ENCODE measurements around the gene ST7.

The ST7 gene

DNA sequence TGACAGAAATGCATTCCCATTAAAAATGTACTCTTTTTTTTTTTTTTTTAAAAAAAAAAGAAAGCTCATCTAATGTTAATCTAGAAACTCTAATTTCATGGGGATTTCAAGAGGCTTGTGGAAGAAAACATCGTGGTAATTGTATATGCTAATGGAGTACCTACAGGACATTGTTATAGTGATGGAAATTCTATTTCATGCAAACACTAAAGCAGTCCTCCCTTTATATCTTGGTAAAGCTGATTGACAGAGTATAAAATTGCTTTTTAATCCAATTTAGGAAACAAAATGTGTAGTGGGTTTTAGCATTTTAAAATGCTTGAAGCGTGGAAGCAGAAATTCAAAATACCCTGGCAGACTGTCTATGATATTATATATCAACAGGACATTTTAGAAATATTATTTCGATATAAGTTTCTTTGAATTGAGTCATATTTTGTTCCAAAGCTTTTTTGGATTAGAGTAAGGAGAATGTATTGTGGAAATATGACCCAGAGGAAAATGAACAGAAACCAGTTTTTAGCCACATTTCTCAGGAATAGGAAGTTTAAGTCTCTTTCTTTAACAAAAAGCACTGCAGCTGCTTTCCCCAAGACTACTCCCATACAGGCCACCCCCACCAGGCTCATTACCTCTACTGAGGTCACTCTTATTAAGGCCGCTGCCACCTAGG lies 247.6 kb downstream of the ST7 start:
- DNase-seq, result no peak

DNA sequence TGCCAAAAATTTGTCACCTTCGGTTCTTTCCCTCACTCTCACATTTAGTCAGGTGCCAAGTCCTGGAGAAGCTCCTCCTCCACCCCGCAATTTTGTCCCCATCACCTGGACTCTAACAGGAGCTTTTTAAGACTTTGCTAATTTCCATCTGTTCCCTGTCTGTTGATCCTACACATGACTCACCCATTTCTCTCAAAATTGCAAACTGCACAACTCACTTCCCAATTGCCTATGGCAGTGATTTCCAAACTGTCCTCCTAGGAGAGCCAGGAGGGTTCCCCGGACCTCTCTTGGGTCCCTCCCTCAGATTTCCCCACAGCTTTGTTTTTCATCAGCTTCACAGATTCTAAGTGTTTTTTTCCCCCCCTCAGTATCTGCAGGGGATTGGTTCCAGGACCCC lies 249.2 kb downstream of the ST7 start:
- DNase-seq, result no peak

DNA sequence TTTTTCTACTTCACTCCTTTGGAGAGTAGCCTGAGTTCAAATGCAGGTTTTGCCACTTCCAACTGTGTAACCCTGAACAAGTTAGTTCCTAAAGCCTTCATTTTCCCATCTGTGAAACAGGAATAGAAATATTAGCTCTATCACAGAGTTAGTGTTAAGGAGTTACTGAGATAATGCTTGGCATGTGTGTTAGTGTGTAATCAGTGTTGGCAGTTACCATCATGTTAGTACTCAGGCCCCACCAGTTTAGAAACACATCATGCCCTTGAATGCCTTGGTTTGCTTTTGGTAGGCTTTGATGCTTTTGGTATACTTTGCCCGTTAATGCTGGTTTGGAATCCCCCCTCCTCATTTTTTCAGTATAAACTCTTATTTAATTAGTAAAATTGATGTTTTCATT lies 249.9 kb downstream of the ST7 start:
- no peak for DNase-seq

DNA sequence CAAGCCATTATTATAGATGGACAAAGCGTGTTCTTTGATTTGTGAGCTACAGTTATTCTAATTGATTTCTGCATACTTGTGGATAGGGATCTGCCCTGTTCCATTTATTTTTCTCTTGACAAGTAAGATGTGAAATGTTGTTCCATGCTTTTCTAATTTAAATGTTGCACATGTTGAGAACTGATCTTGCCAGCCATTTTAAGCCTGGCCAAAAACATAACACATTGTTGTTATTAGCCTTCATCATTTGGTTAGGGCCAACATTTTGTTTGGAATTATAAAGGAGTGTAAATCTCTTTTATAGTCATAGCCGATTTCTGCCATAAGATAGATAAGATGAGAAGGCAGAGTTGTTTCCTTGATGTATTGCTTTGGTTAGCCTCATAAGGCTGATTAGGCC lies 252.6 kb downstream of the ST7 start:
- no peak for DNase-seq

DNA sequence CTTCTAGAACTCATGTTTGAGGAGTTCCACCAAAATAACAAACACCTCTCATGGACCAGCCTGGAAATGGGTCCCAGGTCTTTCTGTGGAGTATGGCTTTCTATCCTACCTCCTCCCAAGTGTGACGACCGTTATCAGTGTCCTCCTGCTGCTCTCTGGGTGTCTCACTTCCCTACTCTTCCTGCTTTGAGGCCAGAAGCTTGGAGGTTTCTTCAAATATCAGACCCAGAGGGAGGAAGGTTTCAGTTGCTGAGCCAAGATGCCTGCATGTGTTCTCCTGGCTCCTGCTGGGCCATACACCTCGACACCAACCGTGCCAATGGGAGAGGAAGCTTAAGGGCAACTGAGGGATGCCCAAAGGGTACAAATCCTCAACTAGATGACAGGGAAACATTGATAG lies 255.0 kb downstream of the ST7 start:
- DNase-seq, result no peak

DNA sequence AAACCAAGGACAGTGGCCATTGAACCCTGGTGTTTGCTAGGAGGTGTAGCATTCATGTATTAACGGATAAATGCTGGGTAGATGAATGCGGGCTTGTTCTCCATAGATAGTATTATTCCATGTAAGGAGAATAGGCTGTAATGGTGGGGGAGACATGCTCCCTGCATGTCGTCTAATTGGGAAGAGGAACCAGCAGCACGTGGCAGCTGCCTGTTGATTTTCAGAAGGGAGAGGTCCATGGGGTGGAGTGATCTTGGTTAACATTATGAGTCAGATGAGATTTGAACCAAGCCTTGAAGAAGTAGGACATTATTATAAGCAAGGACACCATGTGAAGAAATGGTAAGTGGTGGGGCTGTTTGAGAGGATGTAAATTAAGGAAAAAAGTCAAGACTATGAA lies 257.1 kb downstream of the ST7 start:
- no peak for DNase-seq

DNA sequence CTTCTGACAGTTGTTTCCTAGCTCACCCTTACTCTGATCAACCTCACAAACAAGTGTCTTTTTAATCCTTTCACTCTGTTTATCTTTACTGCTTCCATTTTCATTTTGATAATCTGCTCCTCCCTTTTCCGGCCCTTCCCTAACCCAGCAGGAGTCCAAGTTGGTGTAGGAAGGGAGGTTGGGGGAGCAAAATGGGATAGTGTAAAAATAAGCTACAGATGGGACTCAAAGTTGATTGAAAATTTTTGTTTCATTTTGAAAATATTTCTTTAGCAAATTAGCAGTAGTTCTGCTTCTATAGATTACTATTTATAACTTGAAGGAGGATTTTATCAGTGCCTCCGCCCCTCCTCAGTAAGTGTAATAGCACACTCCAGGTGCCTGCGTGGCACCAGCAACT lies 257.6 kb downstream of the ST7 start:
- DNase-seq, result no peak

DNA sequence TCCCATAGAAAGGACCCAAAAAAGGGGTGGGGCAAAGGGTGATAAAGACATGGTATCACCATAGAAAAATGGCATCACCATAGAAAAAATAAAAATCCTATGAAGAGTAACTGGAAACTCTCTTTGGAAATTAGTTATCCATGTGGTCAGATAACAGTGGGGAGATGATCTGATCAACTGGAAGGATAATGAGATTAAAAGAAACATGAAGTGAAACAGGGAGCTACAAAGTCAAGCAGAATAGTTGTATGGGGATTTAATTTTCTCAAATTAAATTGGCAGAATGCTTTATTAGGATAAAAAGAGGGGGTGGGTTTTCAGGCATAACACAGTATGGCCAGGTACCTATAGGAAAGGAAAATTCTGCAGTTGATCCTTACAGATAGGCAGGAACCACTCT lies 258.3 kb downstream of the ST7 start:
- DNase-seq, result no peak

DNA sequence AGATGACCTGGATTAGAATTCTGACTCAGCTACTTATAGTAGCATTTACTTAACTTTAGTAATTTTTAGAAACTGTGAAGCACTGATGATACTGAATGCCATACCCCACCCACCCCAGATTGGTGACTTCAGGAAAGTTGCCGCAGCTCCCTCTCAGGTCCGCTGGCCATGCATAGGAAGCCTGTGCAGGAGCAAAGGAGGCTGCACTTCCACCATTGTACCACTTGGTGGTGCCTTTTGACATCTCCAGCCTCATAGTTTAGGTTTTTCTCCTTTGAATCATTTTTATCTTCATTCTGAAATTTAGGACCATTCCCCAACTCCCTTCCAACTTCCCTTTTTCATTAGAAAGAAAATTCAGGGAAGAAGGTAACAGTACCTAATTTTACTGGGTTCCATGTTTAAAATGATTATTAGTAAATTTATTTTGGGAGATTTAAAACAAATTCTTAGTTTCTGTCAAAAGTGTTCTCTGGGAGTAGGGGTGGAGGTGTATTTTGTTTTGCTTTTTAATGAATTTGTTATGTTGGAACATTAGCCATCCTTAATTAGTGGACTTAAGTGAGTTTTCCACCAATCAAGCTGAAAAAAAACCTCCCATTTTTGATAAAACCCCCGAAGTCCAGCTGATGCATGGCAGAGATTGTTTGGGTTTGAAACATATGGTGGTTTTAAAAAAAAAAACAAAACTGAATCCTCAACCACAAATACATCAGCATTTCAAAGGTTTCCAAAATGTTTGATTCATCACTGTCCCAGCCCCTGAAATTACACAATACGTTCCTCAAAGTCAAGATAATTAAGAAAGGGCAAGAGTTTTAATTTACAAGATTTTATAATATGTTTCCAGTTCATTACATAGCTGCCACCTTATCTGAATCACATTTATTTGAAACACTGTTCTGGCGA lies 259.9 kb downstream of the ST7 start:
- peak; percentile 16 to 77 for DNase-seq

DNA sequence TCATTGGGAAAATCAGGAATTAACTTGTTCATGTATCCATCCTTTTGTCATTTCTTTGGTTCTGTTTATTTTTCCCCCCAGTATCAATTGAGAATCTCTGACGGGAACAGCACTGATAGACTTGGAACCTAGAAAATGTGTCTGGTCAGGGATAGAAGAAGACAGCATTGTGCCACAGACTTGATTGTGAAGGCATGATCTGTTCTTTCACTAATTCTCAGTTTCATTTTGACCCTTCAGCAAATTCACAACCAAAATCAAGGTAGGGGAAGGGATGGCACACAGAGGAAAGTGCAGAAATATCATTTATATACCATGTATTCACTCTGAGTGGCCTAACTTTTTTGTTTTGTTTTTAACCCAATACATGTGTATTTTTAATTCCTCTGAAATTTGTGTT lies 262.7 kb downstream of the ST7 start:
- no peak for DNase-seq

DNA sequence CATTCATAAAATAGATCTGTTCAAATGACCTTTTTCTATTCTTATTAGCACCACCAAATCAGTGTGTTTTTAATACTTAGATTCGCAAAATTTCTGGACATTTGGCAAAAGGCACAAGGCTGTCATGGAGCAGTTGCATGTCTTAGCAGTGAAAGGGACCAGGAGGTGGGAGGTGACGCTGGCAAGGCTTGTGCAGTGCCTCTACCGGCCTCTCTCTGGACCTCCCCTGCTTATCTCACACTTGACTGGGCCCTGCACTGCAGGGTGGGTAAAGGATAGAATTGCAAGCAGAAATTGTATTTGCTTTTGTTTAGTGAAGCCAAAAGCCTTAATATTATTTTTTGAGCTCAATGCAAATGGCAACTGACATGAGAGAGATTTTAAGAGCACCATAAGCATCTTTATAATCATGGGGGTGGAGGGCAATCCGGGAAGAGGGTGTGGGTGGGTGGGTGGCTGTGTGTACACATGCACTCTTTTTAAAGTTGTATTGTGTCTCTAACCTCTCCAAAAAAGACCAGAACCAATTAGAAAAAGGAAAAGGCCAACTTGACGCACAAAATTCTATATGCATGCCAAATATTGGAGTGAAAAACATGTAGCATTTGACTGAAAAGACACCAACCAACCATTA lies 263.3 kb downstream of the ST7 start:
- DNase-seq, result no peak

DNA sequence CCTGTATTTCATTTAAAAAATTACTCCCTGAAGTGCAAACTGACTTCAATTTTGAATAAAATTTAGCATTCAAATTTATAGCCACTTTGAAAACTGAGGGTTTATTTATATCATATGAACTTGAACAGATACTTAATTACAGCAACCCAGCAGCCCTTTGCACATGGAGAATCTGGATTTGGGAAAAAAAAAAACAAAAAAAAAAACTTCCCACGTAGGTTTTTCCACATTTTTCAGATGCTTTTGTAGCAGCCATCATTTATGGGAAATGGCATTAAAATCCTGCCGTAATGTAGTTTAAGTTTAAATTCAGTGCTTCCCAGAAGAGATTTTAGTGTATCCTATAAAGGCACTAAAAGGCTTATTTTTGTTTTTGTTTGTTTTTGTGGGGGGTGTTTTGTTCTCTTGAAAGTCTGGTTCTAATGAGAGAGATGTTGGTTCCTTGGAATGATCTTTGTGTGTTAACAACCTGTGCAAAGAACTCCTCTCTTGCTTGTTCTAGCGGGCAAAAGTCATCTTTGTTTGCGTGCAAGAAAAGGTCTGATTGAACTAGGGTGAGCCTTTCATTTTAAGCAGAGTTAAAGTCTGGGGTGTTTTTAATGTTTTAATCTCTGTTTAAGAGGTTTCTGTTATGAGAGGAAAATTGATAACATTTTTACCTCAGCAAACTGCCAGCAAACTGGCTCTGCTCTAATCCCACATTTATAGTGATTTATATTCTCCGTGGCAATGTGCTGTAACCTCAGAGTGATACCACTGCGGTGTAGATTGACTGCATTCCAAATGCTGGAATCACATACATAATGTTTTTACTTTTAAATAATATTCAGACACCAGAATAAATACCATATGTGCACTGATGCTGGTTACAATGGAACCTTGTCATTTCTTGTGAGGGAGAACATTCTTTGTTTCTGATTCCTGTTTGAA lies 264.1 kb downstream of the ST7 start:
- peak in 1 of 2 experiments; percentile 9 for DNase-seq

DNA sequence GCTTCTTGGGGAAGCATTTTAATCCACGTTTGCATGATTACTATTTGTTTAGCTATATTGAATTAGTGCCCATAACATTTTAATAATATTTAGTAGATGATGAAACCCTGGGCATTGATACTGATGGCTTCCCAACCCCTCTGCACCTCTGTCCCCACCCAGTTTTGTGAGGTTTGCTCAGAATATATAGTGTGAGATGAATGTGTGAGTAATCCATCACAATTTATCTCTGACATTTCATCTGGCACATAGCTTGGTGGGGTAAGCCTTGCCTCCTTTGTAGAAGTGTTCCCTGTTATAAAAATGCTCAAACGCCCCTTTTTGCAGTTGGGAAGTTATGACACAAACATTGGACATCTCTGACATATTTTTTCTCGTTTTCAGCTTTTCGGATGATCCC lies 265.4 kb downstream of the ST7 start:
- no peak for DNase-seq

DNA sequence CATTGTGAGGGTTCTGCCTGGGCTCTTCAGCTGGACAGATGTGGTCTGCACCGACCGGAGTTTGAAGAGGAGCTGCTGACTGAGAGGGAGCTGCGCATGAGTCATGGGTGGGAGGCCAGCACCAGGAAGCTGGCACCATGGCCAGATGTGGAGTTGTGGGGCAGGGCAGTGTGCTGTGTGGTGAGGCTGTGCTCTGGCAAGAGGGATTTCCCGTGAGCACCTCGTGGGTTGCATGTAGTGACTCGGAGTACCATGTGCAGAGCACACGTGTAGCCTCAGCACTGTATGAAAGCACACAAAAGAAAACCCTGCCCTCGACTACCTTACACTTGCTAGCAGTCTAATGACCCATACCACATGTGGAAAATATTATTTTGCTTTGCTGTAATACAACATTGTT lies 266.2 kb downstream of the ST7 start:
- DNase-seq, result no peak

DNA sequence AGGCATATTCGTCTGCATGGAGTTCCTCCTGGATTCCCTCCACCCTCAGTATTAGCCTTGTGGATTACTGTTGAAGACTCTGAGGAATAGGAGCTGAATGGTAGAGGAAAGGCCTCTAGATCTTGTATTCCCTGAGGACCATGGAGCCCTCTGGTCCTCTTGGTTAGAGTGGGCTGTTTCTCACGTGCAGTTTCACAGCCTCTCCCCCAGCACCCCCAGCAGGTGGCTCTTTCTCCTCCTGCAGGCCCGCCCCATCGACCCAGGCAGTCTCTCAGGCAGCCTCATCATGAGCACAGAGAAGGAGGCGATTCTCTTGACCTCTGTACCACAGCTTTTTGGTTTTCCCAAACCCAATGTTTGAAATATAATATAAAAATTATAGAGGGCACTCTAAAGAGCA lies 267.5 kb downstream of the ST7 start:
- DNase-seq, result no peak

DNA sequence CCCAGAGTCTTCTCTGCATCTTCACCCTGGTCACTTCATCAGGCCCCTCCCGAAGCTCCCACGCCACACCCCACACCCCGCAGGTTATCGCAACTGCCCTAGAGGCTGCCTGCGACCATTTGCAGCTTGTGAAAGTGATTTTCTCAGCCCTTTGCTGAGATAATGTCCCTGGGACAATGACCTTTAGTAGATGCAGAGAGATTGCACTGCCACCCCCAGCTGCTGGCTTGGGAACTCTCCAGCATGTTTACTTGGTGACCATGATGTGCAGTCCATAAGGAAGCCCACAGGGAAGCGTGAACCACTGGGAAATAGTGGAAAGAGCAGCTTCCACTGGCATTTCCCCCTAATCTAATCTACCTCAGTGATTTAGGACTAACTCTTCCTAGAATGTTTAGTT lies 272.2 kb downstream of the ST7 start:
- DNase-seq, result no peak

DNA sequence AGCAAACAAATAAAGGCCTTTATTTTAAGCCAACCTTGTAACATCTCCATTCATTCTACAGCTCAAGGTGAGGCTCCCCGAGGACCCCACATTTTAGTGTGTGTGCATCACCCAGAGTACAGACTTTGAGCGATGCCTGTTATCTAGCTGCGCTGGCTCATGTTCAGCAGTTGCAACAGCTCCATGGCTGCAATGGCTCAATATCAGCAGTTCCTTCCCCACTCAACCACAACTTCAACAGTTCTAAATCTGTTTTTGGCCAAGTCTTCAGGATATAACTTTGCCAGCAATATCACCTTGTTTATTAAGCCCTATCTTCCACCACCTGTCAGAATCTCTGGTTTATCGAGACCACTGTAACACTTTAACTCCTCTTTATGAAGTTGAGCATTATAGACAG lies 273.8 kb downstream of the ST7 start:
- DNase-seq, result no peak

DNA sequence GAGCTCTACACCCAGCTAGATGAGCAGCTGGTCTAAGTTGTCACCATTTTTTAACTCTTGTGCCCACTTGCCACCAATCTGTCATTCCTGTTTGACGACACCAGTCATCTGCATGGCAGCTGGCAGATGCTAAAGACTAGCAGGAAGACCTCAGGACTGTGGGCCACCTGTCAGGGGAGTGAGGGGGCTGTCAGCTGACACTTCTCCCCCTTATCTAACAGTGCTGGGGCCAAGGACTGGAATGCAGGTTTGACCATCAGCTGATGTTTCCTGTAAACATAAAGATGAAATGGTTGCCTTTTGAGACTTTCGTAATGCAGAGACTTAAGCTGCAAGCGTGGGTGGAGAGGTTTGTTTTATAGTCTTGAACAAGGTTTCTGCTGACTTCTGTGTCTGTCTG lies 276.0 kb downstream of the ST7 start:
- DNase-seq, result no peak

DNA sequence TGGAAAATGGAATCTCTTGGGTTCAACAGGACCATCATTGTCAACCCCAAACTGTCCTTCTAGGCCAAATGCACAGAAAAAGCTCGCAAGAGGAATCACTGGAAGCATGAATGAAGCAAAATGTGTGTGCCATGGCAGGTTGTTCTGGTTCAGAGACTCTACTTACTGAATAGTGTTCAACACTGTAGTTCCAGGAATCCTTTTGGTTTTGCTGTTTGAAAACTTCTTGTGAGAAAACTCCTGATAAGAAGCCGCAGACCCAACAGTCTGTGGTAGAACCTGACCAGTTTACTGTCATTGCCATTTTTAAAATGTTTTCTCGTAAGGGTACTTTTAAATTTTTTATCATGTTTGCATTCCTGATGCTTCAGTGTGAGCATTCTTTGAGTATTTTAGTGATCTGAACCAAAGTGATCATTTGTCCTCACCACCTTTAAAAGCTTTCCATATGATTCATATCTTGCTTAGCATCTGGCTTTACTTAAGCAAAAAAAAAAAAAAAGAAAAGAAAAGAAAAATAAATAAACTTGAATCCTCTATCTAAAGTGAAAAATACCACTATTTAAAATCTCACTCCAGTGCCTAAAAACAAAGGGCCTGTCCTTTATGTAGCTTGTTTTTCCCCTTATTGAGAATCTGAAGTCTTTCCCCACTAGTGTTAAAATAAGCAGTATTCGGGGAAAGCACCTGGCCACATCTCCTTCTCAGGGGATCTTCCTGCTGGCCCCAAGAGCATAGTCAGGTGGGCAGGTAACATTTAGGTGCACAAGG lies 277.2 kb downstream of the ST7 start:
- no peak for DNase-seq

DNA sequence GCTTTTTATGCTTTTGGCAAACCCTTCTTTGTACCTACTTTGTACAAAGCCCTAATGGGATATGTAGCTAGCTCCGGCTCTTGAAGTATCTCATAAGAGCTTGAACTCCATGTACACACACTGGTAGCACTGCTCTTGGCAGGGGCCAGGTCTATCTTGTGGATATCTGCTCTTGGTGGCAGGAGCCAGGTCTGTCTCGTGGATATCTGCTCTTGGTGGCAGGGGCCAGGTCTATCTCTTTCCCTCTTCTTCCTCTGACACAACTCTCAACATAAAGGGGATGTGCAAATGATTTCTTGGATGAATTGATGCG lies 277.7 kb downstream of the ST7 start:
- no peak for DNase-seq

DNA sequence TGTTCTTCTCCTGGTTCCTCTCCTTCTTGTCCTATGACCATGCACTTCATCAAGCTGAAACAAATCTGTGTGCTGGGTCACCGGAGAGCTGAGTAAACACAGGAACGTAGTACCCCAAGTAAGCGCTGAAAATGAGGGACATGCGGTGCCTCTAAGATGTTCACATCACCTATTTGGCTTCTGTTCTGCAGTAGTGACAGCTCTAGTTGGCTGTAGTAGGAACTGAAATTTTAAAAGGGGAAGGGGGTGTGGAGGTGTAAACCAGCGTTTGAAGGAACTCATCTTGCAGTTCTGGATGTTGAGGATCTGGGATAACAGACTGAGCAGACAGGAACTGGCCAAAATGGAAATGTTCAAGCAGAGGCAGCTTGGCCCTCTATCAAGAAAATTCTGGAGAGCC lies 284.3 kb downstream of the ST7 start:
- no peak for DNase-seq

DNA sequence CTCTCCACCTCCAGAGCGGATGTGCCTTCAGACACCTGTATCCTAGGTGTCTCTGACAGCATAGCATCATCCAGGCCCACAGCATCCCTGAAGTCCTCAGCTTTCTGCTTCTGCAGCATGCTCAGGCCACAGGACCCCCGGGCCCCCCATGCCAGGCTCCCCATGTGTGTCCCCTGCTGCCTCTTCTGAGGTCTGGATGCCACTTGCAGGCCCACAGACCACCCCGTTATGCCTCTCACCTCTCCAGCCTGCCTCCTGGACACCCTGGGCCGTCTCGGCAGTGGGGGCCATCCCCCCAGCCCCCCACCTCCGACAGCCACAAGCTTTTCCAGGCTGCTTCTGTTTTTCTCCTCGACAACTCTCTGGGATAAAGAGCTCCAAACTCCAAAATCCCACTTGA lies 285.2 kb downstream of the ST7 start:
- no peak for DNase-seq

All from NCI-H526 (cell line).